GM18502 (cell line): ENCODE data around the gene RNASEH2A.
A peak's percentile ranks its signal among the peaks of the same experiment; 100 is the strongest.

Experiments used
- ATAC-seq: cut with Tn5 transposase; IDR thresholded peaks from one replicate; pipeline ENCODE4 v1.9.1; 2021; ENCODE audit warnings: mild to moderate bottlenecking; ENCODE audit not compliant: unreplicated experiment, poor library complexity

Gene RNASEH2A

DNA sequence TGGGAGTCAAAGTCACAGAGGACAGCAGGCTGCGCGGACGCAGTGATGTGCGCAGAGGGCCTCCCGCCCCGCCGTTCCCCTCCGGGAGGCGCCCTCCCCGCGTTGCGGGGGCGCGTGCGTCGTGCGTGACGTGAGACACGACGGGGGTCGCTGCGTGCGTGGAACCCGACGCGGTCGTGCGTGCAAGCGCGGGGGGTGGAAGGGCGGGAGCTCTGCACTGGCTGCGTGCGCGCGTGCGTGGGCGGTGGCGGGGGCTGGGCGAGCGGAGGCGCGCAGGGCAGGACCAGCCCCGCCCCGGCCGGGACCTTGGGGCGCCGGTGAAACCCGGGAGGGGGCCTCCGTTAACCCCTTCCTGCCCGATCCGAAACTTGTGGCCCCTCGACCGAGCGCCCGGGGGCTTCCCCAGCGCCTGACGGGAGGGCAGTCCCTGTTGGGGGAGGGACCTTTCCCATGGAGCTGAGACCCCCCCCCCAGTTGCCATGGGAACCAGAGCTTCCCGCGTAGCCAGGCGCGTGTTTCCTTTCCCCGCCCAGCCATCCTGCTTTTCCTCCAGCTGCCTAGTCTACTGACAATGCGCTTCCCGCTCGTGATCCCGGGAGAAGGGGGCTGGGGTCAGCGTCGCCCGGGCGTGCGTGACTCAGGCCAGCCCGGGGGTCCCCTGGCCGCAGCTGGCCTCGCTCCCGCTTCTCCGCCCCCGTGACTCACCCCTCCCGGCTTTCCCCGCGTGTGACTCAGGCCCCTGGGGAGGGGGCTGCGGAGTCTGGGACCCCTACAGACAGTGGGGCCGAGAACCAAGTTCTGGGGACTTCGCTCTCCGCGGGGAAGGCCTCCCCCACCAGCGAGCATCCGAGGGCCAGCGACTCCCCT lies 23.7 kb upstream of the RNASEH2A start:
- ATAC-seq: peak; percentile 23

DNA sequence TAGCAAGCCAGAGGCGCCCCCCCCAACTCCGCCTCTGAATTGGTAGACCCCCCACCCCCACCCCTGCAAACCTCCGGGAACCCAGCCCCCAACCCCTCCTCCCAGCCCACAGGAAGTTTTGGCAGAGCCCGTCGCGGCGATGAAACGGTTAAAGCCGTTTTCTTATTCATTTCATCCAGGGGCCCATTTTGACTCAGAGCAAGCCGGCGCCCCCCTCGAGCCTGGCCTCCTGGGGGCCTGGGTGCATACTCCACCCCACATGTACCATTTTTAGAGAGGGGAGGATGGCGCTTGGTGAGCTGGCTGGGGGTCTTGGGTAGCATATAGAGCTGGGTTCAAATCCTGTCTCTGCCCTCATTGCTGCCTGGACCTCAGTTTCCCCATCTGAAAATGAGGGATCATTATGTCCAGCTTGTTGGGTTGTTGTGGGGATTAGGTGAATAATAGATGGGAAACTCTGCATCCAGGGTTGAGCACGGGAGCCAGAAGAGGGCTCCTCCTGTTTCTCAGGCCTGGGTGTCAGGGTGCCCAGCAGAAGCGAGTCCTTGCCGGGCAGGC lies 23.0 kb upstream of the RNASEH2A start:
- ATAC-seq: no peak

DNA sequence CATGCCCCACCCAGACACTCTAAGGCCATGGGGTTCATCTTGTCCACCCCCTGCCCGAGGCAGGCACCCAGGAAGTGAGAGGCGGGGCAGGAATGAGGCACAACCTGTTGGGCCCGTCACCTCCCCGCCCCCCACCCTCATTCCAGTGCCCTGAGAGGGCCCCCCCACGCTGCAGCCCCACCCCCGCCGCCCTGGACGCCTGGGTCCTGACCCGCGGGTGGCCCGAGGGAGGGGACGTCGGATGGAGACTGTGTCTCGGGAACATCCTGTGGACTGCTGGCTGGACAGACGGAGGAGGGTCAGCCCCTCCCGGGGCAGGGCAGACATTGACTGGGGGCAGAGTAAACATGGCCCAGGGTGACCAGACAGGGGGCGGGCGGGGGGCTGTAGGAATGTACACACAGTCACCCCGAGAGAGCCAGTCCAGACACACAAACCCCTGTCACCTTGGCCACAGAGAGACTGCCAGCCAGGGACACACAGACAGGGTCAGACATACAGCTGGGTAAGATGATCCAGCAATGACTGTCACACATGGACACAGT lies 22.5 kb upstream of the RNASEH2A start:
- ATAC-seq: no peak

DNA sequence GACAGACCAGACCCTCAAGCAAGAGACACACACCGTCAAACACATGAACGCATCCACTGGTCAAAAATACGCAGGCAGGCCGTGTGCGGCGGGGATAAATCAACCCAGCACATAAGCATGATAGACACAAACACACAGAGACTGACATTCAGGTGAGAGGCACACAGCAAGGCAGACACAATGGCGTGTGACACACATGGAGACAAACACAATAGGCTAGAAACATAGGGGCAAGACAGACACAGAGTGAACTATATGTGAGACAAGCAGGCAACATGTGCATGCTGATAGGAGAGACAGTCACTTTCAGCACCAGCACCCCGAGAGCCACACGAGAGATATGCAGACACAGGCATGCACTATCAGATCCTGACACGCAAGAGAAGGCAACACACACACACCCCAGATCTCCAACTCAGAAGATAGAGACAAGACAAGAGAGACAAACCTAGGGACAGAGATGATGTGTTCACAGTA lies 22.0 kb upstream of the RNASEH2A start:
- ATAC-seq: no peak

DNA sequence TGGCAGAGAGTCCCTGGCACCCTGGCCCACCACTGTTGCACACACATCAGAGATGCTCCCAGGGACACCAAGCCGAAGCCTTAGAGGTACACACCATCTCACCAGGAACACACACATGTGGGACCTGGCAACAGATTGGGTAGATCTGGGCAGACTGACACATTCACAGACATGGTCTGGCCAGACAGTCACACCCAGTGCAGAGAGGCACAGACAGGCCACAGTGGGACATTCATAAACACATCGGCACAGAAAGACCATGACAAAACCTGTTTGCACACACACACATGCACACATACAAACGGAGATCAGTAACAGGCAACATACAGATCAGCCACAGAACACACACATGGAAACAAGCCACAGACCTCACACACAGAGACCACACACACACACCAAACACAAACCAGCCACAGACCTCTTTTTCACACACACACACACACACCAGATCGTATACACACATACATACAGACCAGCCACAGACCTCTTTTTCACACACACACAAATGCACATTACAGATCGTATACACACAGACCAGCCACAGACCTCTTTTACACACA lies 21.4 kb upstream of the RNASEH2A start:
- no peak for ATAC-seq

DNA sequence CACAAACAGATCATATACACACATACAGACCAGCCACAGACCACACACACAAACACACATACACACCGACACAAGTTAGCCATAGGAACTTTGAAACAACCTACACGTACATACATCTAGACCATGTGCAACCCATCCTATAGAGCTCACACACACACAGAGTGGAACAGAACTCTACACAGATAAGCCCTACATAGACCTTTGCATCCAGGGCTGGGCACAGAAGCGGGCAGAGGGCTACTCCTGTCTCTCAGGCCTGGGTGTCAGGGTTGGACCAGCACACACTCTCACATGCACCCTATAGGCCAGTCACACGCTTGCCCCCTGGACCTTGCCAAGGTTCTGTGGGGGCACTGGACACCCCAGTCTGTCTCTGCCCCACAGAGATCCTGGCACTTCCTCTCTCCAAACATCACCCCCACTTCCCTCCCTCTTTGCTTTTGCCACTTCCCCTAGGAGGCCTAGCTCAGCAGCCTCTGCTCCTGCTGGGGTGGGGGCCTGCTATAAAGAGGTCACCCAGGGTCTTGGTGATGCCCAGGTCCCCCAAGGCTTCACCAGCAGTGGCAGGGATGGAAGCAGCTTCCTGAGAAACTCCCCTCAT lies 20.9 kb upstream of the RNASEH2A start:
- no peak for ATAC-seq

DNA sequence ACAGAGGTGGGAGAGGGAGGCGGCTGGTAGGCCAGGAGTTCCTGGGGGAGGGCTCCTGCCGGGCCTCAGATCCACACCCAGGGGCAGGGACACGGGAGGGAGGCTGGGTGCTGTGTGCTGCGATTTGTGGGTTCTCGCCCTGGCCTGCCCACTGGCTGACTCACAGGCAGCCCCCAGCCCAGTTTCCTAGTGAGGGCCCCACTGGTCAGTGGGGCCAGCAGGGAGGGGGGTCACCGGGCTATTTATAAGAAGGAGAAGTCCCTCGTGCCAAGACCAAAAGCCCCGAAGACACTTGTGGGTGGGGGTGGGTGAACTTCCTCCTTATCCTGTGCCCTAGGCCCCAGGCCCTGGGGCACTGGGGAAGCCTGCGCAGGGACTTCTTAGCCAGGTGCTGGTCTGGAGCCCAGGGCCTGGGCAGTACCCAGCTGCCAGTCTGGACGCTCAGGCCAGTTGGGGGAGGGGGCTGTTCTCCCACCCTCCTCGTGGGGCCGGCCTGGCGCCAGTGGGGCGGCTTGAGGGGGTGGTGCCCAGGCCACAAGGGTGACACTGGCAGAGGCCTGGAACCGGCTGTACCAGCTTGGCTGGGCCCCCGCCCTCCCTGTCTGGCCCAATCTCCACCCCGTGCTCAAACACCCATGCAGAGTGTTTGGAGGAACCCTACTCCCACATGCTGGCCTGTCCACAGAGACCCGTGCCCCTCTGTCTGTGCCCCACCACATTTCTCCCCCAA lies 20.1 kb upstream of the RNASEH2A start:
- no peak for ATAC-seq

DNA sequence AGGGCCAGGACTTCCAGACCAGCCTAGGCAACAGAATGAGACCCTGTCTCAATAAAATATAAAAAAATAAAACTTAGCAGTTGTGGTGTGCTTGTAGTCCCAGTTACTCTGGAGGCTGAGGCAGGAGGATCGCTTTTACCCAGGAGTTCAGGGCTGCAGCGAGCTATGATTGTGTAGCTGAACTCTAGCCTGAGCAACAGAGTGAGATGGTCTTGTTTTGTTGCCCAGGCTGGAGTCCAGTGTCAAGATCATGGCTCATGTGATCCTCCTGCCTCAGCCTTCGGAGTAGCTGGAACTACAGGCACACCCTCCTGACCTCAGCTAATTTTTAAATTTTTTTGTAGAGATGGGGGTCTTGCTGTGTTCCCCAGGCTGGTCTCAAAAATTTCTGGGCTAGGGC lies 19.4 kb upstream of the RNASEH2A start:
- no peak for ATAC-seq

DNA sequence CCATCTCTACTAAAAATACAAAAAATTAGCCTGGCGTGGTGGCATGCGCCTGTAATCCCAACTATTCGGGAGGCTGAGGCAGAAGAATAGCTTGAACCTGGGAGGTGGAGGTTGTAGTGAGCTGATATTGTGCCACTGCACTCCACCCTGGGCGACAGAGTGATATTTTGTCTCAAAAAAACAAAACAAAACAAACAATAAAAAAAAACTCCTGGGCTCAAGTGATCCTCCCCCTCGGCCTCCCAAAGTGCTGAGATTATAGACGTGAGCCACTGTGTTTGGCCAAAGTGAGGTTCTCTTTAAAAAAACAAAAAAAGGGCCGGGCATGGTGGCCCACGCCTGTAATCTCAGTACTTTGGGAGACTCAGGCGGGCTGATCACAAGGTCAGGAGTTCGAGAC lies 18.9 kb upstream of the RNASEH2A start:
- ATAC-seq: no peak

DNA sequence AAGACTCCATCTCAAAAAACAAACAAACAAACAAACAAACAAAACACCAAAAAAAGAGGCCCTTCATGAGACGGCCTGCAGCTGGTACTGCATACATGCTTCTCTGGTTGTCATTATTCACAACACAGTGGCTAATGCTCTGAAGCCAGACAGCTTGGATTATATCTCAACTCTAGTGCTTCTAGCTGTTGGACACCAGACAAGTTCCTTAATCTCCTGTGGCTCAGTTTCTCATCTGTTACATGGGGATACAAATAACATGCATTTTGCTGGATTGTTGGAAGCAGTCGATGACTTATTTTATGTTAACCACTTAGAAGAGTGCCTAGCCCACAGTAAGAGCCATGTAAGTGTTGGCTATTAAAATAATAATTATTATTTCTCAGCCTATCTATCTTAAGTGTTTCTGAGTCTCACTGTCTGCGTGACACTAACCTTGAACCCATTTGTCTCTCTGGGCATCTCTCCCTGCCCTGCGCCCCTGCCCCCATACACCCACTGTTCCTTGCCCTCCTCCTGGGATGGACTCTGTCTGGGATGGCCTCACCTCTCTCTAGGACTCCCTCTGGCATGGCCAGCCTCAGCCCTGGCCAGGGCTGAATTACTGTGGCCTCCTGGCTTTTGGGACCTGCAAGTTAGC lies 18.2 kb upstream of the RNASEH2A start:
- no peak for ATAC-seq

DNA sequence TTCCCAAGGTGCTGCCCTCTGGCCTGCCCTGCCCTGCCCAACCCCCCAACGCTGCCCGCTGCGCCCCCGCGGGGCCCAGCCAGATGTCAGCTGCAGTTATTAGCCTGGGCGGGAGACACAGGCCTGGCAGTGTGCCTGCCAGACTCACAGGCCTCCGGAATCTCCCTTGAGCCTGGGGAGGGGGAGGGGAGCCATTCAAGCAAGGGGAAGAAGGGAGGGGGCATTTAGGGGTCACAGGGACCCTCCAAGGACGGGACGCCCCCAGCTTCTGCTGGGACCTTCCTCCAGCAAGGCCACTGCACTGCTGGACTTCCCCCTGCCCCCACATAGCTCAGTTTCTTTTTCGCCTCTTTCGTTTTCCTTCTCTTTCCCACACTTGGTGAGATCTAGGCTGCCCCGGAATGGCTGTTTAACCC lies 17.7 kb upstream of the RNASEH2A start:
- no peak for ATAC-seq

DNA sequence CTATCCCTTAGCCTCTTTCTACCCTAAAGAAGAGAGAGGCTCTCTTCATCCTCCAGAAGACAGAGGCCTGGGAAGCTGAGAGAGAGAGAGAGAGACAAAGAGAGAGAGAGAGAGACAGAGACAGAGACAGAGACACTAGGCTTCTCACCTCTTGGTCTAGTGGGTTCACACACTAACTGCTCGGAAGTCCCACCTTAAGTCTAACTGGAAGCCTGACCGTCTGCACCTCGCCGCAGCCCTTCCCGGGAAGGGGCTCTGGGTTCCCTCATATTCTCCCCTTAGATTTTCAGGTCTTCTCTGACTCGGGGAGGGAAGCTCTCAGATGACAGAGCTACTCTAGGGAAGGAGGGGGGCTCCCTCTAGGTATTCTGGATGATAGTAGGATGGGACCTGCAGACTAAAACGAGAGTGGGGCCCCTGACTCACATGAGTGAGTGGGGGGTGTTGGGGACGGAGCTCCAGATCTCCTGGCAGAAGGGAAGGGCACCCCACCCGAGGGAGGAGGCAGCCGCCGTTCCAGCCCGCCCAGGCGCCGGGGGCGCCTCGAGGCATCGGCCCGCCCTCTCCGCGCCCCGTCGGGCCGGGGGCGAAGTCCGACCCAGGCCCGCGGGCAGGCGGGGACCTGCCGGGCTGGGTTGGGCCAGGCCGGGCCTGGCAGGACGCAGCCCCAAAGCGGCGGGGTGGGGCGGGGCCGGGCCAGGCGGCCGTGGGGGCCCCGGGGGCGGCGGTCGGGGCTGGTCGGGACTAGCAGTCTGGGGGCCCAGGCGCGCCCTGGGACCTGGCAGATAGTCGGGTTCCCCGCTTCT lies 17.1 kb upstream of the RNASEH2A start:
- ATAC-seq: no peak

DNA sequence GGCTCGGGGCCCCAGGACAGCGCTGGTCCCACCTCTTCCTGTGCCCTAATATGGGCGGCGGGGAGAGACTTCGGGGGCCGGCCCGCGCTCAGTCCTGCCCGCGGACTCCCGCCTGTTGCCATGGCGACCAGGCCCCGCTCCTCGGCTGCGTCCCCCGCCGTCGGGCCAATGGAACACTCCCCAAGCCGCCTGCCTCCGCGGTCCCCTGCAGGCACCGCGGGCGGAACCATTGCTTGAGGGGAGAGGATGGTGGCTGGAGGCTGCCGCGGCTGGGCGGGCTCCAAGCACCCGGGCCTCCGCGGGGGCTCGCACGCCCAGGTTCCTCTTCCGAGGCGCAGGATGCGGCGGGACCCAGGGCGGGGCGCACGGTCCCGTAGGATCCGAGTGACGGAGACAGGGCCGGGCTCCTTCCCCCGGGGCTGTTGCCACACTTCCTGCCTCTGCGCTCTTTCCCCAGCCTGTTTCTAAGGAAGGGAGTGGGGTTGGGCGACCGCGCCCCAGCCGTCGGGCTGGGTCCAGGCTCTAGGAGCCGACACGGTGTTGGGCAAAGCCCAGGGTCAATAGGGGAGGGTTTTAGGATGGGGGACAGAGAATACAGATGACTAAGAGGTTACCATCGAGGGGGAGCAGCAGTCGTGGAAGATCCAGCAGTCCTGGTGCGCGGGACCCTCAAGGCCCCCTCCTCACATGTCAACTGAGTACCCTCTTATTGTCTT lies 16.3 kb upstream of the RNASEH2A start:
- ATAC-seq: peak; percentile 39

DNA sequence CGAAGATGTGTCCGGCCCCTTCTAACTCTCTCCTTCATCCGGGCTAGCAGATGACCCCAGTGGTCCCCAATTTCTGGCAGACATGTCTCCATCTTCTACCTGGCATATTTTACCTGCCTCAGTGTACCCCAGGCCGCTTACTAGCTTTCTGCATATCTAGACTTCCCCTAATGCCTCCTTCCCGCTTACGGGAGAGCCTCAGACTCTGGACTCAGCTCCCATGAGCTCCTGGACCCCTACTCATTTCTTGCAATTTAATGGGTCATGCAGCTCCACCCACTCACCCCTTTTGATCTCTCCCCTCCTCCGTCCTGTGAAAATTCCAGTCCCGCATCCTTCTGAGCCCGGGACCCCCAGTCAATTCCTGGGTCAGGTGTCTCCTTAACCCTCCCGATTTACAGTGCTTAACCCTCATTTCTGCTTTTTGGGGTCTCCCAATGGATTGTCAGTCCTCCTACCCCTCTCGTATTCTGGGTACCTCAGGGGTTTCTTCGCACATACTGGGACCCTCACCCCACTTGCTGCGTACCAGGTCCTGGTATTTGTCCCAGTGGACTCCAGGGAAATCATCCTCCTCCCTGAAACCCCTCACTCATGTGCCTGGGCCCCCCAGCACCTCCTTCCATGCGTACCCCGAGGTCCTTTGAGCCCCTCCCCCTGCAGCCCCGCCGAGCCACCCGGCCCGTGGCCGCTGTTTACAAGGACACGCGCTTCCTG lies 15.6 kb upstream of the RNASEH2A start:
- no peak for ATAC-seq

DNA sequence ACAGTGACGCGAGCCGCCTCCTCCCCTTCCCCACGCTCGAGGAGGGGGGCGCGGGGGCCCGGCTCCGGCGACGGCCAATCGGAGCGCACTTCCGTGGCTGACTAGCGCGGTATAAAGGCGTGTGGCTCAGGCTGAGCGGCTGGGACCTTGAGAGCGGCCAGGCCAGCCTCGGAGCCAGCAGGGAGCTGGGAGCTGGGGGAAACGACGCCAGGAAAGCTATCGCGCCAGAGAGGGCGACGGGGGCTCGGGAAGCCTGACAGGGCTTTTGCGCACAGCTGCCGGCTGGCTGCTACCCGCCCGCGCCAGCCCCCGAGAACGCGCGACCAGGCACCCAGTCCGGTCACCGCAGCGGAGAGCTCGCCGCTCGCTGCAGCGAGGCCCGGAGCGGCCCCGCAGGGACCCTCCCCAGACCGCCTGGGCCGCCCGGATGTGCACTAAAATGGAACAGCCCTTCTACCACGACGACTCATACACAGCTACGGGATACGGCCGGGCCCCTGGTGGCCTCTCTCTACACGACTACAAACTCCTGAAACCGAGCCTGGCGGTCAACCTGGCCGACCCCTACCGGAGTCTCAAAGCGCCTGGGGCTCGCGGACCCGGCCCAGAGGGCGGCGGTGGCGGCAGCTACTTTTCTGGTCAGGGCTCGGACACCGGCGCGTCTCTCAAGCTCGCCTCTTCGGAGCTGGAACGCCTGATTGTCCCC lies 14.9 kb upstream of the RNASEH2A start, which contains the start of gene JUNB:
TSS of gene JUNB (plus strand) at position 142 of the 706 bp plus-strand sequence. CDS start at position 428, 286 bp downstream.
- ATAC-seq: peak; percentile 29

DNA sequence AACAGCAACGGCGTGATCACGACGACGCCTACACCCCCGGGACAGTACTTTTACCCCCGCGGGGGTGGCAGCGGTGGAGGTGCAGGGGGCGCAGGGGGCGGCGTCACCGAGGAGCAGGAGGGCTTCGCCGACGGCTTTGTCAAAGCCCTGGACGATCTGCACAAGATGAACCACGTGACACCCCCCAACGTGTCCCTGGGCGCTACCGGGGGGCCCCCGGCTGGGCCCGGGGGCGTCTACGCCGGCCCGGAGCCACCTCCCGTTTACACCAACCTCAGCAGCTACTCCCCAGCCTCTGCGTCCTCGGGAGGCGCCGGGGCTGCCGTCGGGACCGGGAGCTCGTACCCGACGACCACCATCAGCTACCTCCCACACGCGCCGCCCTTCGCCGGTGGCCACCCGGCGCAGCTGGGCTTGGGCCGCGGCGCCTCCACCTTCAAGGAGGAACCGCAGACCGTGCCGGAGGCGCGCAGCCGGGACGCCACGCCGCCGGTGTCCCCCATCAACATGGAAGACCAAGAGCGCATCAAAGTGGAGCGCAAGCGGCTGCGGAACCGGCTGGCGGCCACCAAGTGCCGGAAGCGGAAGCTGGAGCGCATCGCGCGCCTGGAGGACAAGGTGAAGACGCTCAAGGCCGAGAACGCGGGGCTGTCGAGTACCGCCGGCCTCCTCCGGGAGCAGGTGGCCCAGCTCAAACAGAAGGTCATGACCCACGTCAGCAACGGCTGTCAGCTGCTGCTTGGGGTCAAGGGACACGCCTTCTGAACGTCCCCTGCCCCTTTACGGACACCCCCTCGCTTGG lies 14.1 kb upstream of the RNASEH2A start:
- ATAC-seq: no peak
